Mucosa of rectum (tissue), 2 donors: ENCODE measurements around the gene ERP44.

Experiments
- H3K27ac ChIP-seq, 2 donors: one replicate each; pipeline ENCODE4 v1.7.0; 2013; ENCODE audit warnings: inconsistent platforms in 2 of 2, low read depth in 2 of 2, low read length in 2 of 2
- H3K27me3 ChIP-seq, 2 donors: one replicate each; pipeline ENCODE4 v1.7.0; 2013; ENCODE audit warnings: low read length in 2 of 2; ENCODE audit not compliant: control insufficient read depth in 2 of 2, insufficient read depth in 2 of 2
- H3K36me3 ChIP-seq, 2 donors: one replicate each; pipeline ENCODE4 v1.7.0; 2013; ENCODE audit warnings: low read length in 2 of 2; ENCODE audit not compliant: control insufficient read depth in 2 of 2, insufficient read depth in 2 of 2
- H3K4me1 ChIP-seq, 2 donors: one replicate each; pipeline ENCODE4 v1.7.0; 2013; ENCODE audit warnings: low read length in 2 of 2, mild to moderate bottlenecking in 1 of 2; ENCODE audit not compliant: control insufficient read depth in 2 of 2, insufficient read depth in 2 of 2
- H3K4me3 ChIP-seq, 2 donors: one replicate each; pipeline ENCODE4 v1.7.0; 2013; ENCODE audit warnings: low read length in 2 of 2
- H3K9ac ChIP-seq, 2 donors: one replicate each; pipeline ENCODE4 v1.7.0; 2013; ENCODE audit warnings: low read length in 2 of 2, low read depth in 1 of 2, mild to moderate bottlenecking in 1 of 2
- H3K9me3 ChIP-seq, 2 donors: one replicate each; pipeline ENCODE4 v1.7.0; 2013; ENCODE audit warnings: low read length in 2 of 2; ENCODE audit not compliant: control insufficient read depth in 2 of 2
- donor health status: healthy.
- donor health status: Normal muscosa, but diverticular disease.

ERP44 gene

GRCh38 chr9:99931155-99931840, 167.5 kb downstream of the ERP44 start:
- peaks cover 0 to 8% of the 10 kb centered on the region in 2 donors for H3K36me3 ChIP-seq
- no peaks in the 10 kb centered on the region for H3K4me1 ChIP-seq
- no peaks in the 10 kb centered on the region for H3K9me3 ChIP-seq
- no peak overlapping the region for H3K9ac ChIP-seq
- no peak overlapping the region for H3K27ac ChIP-seq
- no peaks in the 10 kb centered on the region for H3K27me3 ChIP-seq
- H3K4me3 ChIP-seq, result no peak overlapping the region

- H3K27me3 ChIP-seq, result no peaks in the 10 kb centered on the region
- peaks cover 0 to 8% of the 10 kb centered on the region in 2 donors for H3K36me3 ChIP-seq
- no peak overlapping the region for H3K27ac ChIP-seq
- no peak overlapping the region for H3K4me3 ChIP-seq
- H3K9me3 ChIP-seq, result peaks cover 0 to 2% of the 10 kb centered on the region in 2 donors
- H3K4me1 ChIP-seq, result no peaks in the 10 kb centered on the region
- no peak overlapping the region for H3K9ac ChIP-seq
Observed at GRCh38 chr9:99929652-99930051, 169.1 kb downstream of the ERP44 start.
